ENCODE measurements around the gene FADD.

Gene FADD

GRCh38 chr11:70226967-70227366, 23.9 kb downstream of the FADD start:
- in situ Hi-C loops (cut with HindIII; ENCODE audit: low pct_ligation_motif_present, low sequenced_read_pairs) = no loop called here
- Histone ChIP-seq H3K27me3 (replicated peaks) (no peaks in the 10 kb centered on the region), H3K36me3 (replicated peaks) (no peaks in the 10 kb centered on the region), H3K4me3 (ENCODE audit: low read depth, low read length) (no peak overlapping the region), H3K27ac (no peak overlapping the region)
- no peak for DNase-seq
- peak; percentile 18 for TF ChIP-seq CTCF (IDR thresholded peaks at IDR 0.05; ENCODE audit: low read depth, low read length, missing control alignments)

- in situ Hi-C loops (cut with HindIII; ENCODE audit: low pct_ligation_motif_present, low sequenced_read_pairs) = no loop called here
- TF ChIP-seq CTCF (IDR thresholded peaks at IDR 0.05; ENCODE audit: low read depth, low read length, missing control alignments) = no peak
Observed at GRCh38 chr11:70229737-70230136, 26.6 kb downstream of the FADD start.

GRCh38 chr11:70230151-70230839, 27.2 kb downstream of the FADD start:
- H3K27me3 ChIP-seq (replicated peaks) = no peaks in the 10 kb centered on the region
- no peak for DNase-seq
- H3K36me3 ChIP-seq (replicated peaks) = no peaks in the 10 kb centered on the region
- no peak overlapping the region for H3K4me3 ChIP-seq (ENCODE audit: low read depth, low read length)
- no peak for TF ChIP-seq CTCF (IDR thresholded peaks at IDR 0.05; ENCODE audit: low read depth, low read length, missing control alignments)
- in situ Hi-C loops (cut with HindIII; ENCODE audit: low pct_ligation_motif_present, low sequenced_read_pairs) = no loop called here
- no peak overlapping the region for H3K27ac ChIP-seq

More at GRCh38 chr11:70229737-70230136, 26.6 kb downstream of the FADD start:
- Histone ChIP-seq H3K4me3 (ENCODE audit: low read depth, low read length) (no peak overlapping the region), H3K36me3 (replicated peaks) (no peaks in the 10 kb centered on the region), H3K27me3 (replicated peaks) (no peaks in the 10 kb centered on the region), H3K27ac (no peak overlapping the region)
- no peak for DNase-seq

GRCh38 chr11:70230840-70231710, 28.0 kb downstream of the FADD start:
- no peak for DNase-seq
- H3K36me3 ChIP-seq (replicated peaks) = no peaks in the 10 kb centered on the region
- H3K4me3 ChIP-seq (ENCODE audit: low read depth, low read length) = no peak overlapping the region
- H3K27me3 ChIP-seq (replicated peaks) = no peaks in the 10 kb centered on the region
- no peak overlapping the region for H3K27ac ChIP-seq
- no peak for TF ChIP-seq CTCF (IDR thresholded peaks at IDR 0.05; ENCODE audit: low read depth, low read length, missing control alignments)
- in situ Hi-C loops (cut with HindIII; ENCODE audit: low pct_ligation_motif_present, low sequenced_read_pairs) = no loop called here

GRCh38 chr11:70233034-70233433, 29.9 kb downstream of the FADD start:
- no peaks in the 10 kb centered on the region for H3K27me3 ChIP-seq (replicated peaks)
- H3K4me3 ChIP-seq (ENCODE audit: low read depth, low read length) = no peak overlapping the region
- H3K27ac ChIP-seq = peak overlapping the region; percentile 57
- DNase-seq = no peak
- no peaks in the 10 kb centered on the region for H3K36me3 ChIP-seq (replicated peaks)
- no peak for TF ChIP-seq CTCF (IDR thresholded peaks at IDR 0.05; ENCODE audit: low read depth, low read length, missing control alignments)
- in situ Hi-C loops (cut with HindIII; ENCODE audit: low pct_ligation_motif_present, low sequenced_read_pairs) = no loop called here

Data from brain microvascular endothelial cell (primary cell).